SU-DHL-6 (cell line): ENCODE measurements around the gene ZNF618.

ENCODE experiments used
- EZH2phosphoT487 ChIP-seq: fragments of 200-600 bp; sonication (generic), shearing (Covaris generic); conservative IDR thresholded peaks from 2 replicates; pipeline ENCODE4 v1.6.1; 2018; ENCODE audit warnings: mild to moderate bottlenecking, antibody characterized with exemption, low read length, moderate library complexity, mixed read lengths
- TF ChIP-seq, protein P1 (sequence below): fragments of 200-600 bp; sonication (generic); IDR thresholded peaks from one replicate; pipeline ENCODE4 v1.5.1; 2017; ENCODE audit warnings: antibody characterized with exemption, mild to moderate bottlenecking, low read length, moderate library complexity; ENCODE audit not compliant: insufficient read depth, poor library complexity, severe bottlenecking

GRCh38 chr9:113854310-113854709 is 21.8 kb upstream of the ZNF618 start:
- TF ChIP-seq, protein P1, sequence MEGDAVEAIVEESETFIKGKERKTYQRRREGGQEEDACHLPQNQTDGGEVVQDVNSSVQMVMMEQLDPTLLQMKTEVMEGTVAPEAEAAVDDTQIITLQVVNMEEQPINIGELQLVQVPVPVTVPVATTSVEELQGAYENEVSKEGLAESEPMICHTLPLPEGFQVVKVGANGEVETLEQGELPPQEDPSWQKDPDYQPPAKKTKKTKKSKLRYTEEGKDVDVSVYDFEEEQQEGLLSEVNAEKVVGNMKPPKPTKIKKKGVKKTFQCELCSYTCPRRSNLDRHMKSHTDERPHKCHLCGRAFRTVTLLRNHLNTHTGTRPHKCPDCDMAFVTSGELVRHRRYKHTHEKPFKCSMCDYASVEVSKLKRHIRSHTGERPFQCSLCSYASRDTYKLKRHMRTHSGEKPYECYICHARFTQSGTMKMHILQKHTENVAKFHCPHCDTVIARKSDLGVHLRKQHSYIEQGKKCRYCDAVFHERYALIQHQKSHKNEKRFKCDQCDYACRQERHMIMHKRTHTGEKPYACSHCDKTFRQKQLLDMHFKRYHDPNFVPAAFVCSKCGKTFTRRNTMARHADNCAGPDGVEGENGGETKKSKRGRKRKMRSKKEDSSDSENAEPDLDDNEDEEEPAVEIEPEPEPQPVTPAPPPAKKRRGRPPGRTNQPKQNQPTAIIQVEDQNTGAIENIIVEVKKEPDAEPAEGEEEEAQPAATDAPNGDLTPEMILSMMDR: no peak
- TF ChIP-seq EZH2phosphoT487: no peak
